NCI-H446 treated with DMSO at 0.1 percent for 48 hours (cell line): ENCODE measurements around the gene PYGB.
A peak's percentile ranks its signal among the peaks of the same experiment; 100 is the strongest.

Experiments
- DNase-seq: peaks from one replicate; lab custom pipeline; 2025; lab: John Stamatoyannopoulos, UW

Gene PYGB

GRCh38 chr20:25271486-25272222, 23.8 kb downstream of the PYGB start:
- no peak for DNase-seq

- no peak for DNase-seq
Observed at GRCh38 chr20:25272223-25273000, 24.5 kb downstream of the PYGB start.

- DNase-seq = no peak
Observed at GRCh38 chr20:25273046-25273445, 25.2 kb downstream of the PYGB start.

- peak; percentile 92 for DNase-seq
Observed at GRCh38 chr20:25273541-25274358, 25.9 kb downstream of the PYGB start.

- no peak for DNase-seq
Observed at GRCh38 chr20:25274481-25274880, 26.6 kb downstream of the PYGB start.

GRCh38 chr20:25274891-25275812, 27.3 kb downstream of the PYGB start:
- no peak for DNase-seq

- DNase-seq = no peak
Observed at GRCh38 chr20:25275813-25276532, 28.1 kb downstream of the PYGB start.

GRCh38 chr20:25276533-25277050, 28.7 kb downstream of the PYGB start:
- DNase-seq = no peak

- DNase-seq = no peak
Observed at GRCh38 chr20:25277051-25277801, 29.3 kb downstream of the PYGB start.

- DNase-seq = no peak
Observed at GRCh38 chr20:25277941-25278521, 30.1 kb downstream of the PYGB start.

GRCh38 chr20:25278636-25279361, 30.9 kb downstream of the PYGB start:
- DNase-seq = no peak

GRCh38 chr20:25279403-25279802, 31.5 kb downstream of the PYGB start:
- no peak for DNase-seq

- no peak for DNase-seq
Observed at GRCh38 chr20:25280051-25280573, 32.2 kb downstream of the PYGB start.

GRCh38 chr20:25280574-25281535, 33.0 kb downstream of the PYGB start:
- no peak for DNase-seq

GRCh38 chr20:25281541-25281991, 33.7 kb downstream of the PYGB start:
- DNase-seq = no peak

- DNase-seq = no peak
Observed at GRCh38 chr20:25282034-25282781, 34.3 kb downstream of the PYGB start.
